HG02943 (cell line): ENCODE data around the gene LRP8.
"Not testable (repeated sequence)": the region's sequence is repeated elsewhere in the genome, so short reads cannot be mapped to it uniquely, and the experiment has no call there.

Source experiments
- ATAC-seq: cut with Tn5 transposase; IDR thresholded peaks from one replicate; pipeline ENCODE4 v1.9.1; 2021; ENCODE audit warnings: mild to moderate bottlenecking, low read depth, moderate library complexity; ENCODE audit not compliant: unreplicated experiment

Gene LRP8

GRCh38 chr1:53286955-53287354, 40.9 kb downstream of the LRP8 start:
- ATAC-seq = no peak

- ATAC-seq = no peak
These were observed 41.7 kb downstream of the LRP8 start for GRCh38 chr1:53285969-53286760.

GRCh38 chr1:53285546-53285945, 42.3 kb downstream of the LRP8 start:
- no peak for ATAC-seq

- no peak for ATAC-seq
These were observed 43.4 kb downstream of the LRP8 start for GRCh38 chr1:53284224-53285020.

GRCh38 chr1:53283156-53283555, 44.7 kb downstream of the LRP8 start:
- not testable (repeated sequence) for ATAC-seq

- no peak for ATAC-seq
These were observed 46.7 kb downstream of the LRP8 start for GRCh38 chr1:53281133-53281532.

- no peak for ATAC-seq
These were observed 47.4 kb downstream of the LRP8 start for GRCh38 chr1:53280496-53280895.

- ATAC-seq = no peak
These were observed 48.3 kb downstream of the LRP8 start for GRCh38 chr1:53279296-53280200.

GRCh38 chr1:53278298-53278725, 49.6 kb downstream of the LRP8 start:
- ATAC-seq = no peak

GRCh38 chr1:53277326-53277725, 50.5 kb downstream of the LRP8 start:
- no peak for ATAC-seq

GRCh38 chr1:53276902-53277281, 51.0 kb downstream of the LRP8 start:
- ATAC-seq = no peak

- ATAC-seq = no peak
These were observed 51.5 kb downstream of the LRP8 start for GRCh38 chr1:53276153-53276901.

- no peak for ATAC-seq
These were observed 52.3 kb downstream of the LRP8 start for GRCh38 chr1:53275566-53275965.

GRCh38 chr1:53274541-53275185, 53.2 kb downstream of the LRP8 start:
- no peak for ATAC-seq

- no peak for ATAC-seq
These were observed 53.8 kb downstream of the LRP8 start for GRCh38 chr1:53274026-53274425.

- no peak for ATAC-seq
These were observed 54.3 kb downstream of the LRP8 start for GRCh38 chr1:53273526-53273925.

- ATAC-seq = no peak
These were observed 55.5 kb downstream of the LRP8 start for GRCh38 chr1:53272349-53272748.

GRCh38 chr1:53271446-53272090, 56.3 kb downstream of the LRP8 start:
- ATAC-seq = no peak

- no peak for ATAC-seq
These were observed 57.0 kb downstream of the LRP8 start for GRCh38 chr1:53270873-53271272.
